ENCODE results near the gene BRD9. TPM values are rescaled to one million over a fixed set of nuclear protein-coding genes. Genes with fewer than 3 reads are reported as not detected.
A peak's percentile ranks its signal among the peaks of the same experiment; 100 is the strongest.
"Not testable (repeated sequence)": the region's sequence is repeated elsewhere in the genome, so short reads cannot be mapped to it uniquely, and the experiment has no call there.

BRD9 gene
- total RNA-seq (58.5 and 67.6 TPM in 2 replicates), polyA plus RNA-seq (14.7 and 17.6 TPM in 2 replicates), polyA minus RNA-seq (24.6 and 29.8 TPM in 2 replicates), Bru-seq, nascent RNA (percentile 79 among the genes with signal in this experiment), BruChase-seq, experiment 1, labeled RNA remaining after a 6-hour chase (percentile 84 among the genes with signal in this experiment), BruChase-seq, experiment 2, labeled RNA remaining after a 2-hour chase (percentile 90 among the genes with signal in this experiment)
- polyA plus RNA-seq (2011; cell fraction: cytosol; rRNA removed): 16.4 and 17.2 TPM in 2 replicates
- 75.4 and 76.8 TPM in 2 replicates for polyA plus RNA-seq (2011; cell fraction: nucleus; rRNA removed)
- polyA plus RNA-seq (2012): 32.8 and 37.0 TPM in 2 replicates
- polyA minus RNA-seq (2011; cell fraction: cytosol; rRNA and poly(A)+ RNA removed): 27.5 TPM
- polyA minus RNA-seq (2011; cell fraction: nucleus; rRNA and poly(A)+ RNA removed): 35.2 and 41.8 TPM in 2 replicates
- long read RNA-seq, transcript BRD9-202 (16 exons, 2,156 nt): major isoform, 36 of 99 reads
- long read RNA-seq, partial matches to known transcripts: 16 of 99 reads
- long read RNA-seq, other reads (novel, unspliced or antisense): 45 of 99 reads

- no TSS peak for BruUV-seq (replicated peaks)
- dilution Hi-C loops (cut with MboI; ENCODE audit: extremely low pct_ligation_motif_present, low sequenced_read_pairs): no loop called here
- DNase-seq (ENCODE audit: low read depth, low spot score) (peak; percentile 74), FAIRE-seq (peak; percentile 70)
- TF ChIP-seq POLR2AphosphoS5 (IDR thresholded peaks at IDR 0.05; ENCODE audit: insufficient read depth, low read depth, low read length) (peak; percentile 96), EZH2 (IDR thresholded peaks at IDR 0.05; ENCODE audit: borderline replicate concordance, low read depth, low read length, severe bottlenecking) (no peak), POLR2A (IDR thresholded peaks at IDR 0.05; ENCODE audit: low read depth, low read length) (peak; percentile 67)
- TF ChIP-seq, protein P1, sequence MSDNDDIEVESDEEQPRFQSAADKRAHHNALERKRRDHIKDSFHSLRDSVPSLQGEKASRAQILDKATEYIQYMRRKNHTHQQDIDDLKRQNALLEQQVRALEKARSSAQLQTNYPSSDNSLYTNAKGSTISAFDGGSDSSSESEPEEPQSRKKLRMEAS (IDR thresholded peaks at IDR 0.05; ENCODE audit: insufficient read depth, insufficient read length): peak; percentile 48
- Histone ChIP-seq H2AFZ (ENCODE audit: low read depth, low read length) (peak within 1 kb of the TSS; percentile 88), H3K9me1 (replicated peaks; ENCODE audit: control insufficient read depth, extremely low read depth, insufficient read depth, low read length) (no peaks in the 10 kb centered on the region), H3K4me3 (replicated peaks in 1 of 3; ENCODE audit: insufficient read depth in 1 of 3, low read depth in 1 of 3, low read length in 3 of 3) (peak within 1 kb of the TSS; percentile 56 to 69 (median 63)), H3K9ac (replicated peaks; ENCODE audit: extremely low read depth, insufficient read depth, low read length) (peak within 1 kb of the TSS; percentile 72), H3K36me3 (ENCODE audit: control insufficient read depth in 2 of 2, extremely low read depth in 1 of 2, insufficient read depth in 2 of 2, low read length in 2 of 2) (peaks cover 0 to 19% of the 10 kb centered on the region in 2 experiments), H3K79me2 (ENCODE audit: control insufficient read depth, insufficient read depth, low read length) (peaks cover 68% of the 10 kb centered on the region), H3K4me2 (ENCODE audit: insufficient read depth, low read length) (peak within 1 kb of the TSS; percentile 87), H3K4me1 (ENCODE audit: control insufficient read depth, extremely low read depth, insufficient read depth, low read length) (peaks cover 14% of the 10 kb centered on the region), H3K27me3 (ENCODE audit: control insufficient read depth in 2 of 2, insufficient read depth in 2 of 2, low read length in 2 of 2) (no peaks in the 10 kb centered on the region), H3K27ac (ENCODE audit: insufficient read depth, low read depth, low read length) (peak within 1 kb of the TSS; percentile 82), H3K9me3 (replicated peaks; ENCODE audit: control insufficient read depth, insufficient read depth, low read length) (no peaks in the 10 kb centered on the region), H4K20me1 (replicated peaks; ENCODE audit: control insufficient read depth, extremely low read depth, insufficient read depth, low read length) (no peaks in the 10 kb centered on the region)
- ChIA-PET POLR2A (interaction anchor here (0.6 kb wide), 1 partner anchor 281 kb away, joined by 3 read pairs; no protein-coding TSS in a partner anchor), CTCF (interaction anchor here (1.0 to 4.7 kb wide), 7 partner anchors 10 to 234 kb away, joined by 3 to 29 read pairs (median 4); no protein-coding TSS in a partner anchor)
- intact Hi-C loops (cut with micrococcal nuclease): loop anchor here (1.0 to 2.0 kb wide), 2 partner anchors 20 to 65 kb away; no protein-coding TSS in a partner anchor
These were observed at the start of gene BRD9, which contains the start of gene TRIP13 for GRCh38 chr5:892394-893136. Gene BRD9 (minus strand): TSS chr5:892801. CDS start chr5:892657, 144 bp downstream. Gene TRIP13 (plus strand): TSS chr5:892884. CDS start chr5:892999, 115 bp downstream.

GRCh38 chr5:940741-941140, 48.1 kb upstream of the BRD9 start:
- not testable (repeated sequence) for BruUV-seq (replicated peaks)

More at GRCh38 chr5:940741-941140, 48.1 kb upstream of the BRD9 start:
- H2AFZ ChIP-seq (ENCODE audit: low read depth, low read length); H3K79me2 ChIP-seq (ENCODE audit: control insufficient read depth, insufficient read depth, low read length); intact Hi-C loops (cut with micrococcal nuclease); dilution Hi-C loops (cut with MboI; ENCODE audit: extremely low pct_ligation_motif_present, low sequenced_read_pairs); H3K36me3 ChIP-seq (ENCODE audit: control insufficient read depth in 2 of 2, extremely low read depth in 1 of 2, insufficient read depth in 2 of 2, low read length in 2 of 2); H4K20me1 ChIP-seq (replicated peaks; ENCODE audit: control insufficient read depth, extremely low read depth, insufficient read depth, low read length); FAIRE-seq; H3K9me1 ChIP-seq (replicated peaks; ENCODE audit: control insufficient read depth, extremely low read depth, insufficient read depth, low read length); H3K4me2 ChIP-seq (ENCODE audit: insufficient read depth, low read length); H3K4me1 ChIP-seq (ENCODE audit: control insufficient read depth, extremely low read depth, insufficient read depth, low read length); H3K9ac ChIP-seq (replicated peaks; ENCODE audit: extremely low read depth, insufficient read depth, low read length); POLR2A ChIA-PET; DNase-seq (ENCODE audit: low read depth, low spot score); H3K27ac ChIP-seq (ENCODE audit: insufficient read depth, low read depth, low read length); H3K9me3 ChIP-seq (replicated peaks; ENCODE audit: control insufficient read depth, insufficient read depth, low read length); H3K4me3 ChIP-seq (replicated peaks in 1 of 3; ENCODE audit: insufficient read depth in 1 of 3, low read depth in 1 of 3, low read length in 3 of 3): not testable (repeated sequence)
- CTCF ChIA-PET: interaction anchor here (1.2 kb wide), 1 partner anchor 216 kb away, joined by 3 read pairs; no protein-coding TSS in a partner anchor
- peaks cover 12 to 17% of the 10 kb centered on the region in 2 experiments for H3K27me3 ChIP-seq (ENCODE audit: control insufficient read depth in 2 of 2, insufficient read depth in 2 of 2, low read length in 2 of 2)

Measured in endothelial cell of umbilical vein (primary cell).